ENCODE results near the gene CFAP20DC. TPM values are rescaled to one million over a fixed set of nuclear protein-coding genes. Genes with fewer than 3 reads are reported as not detected.

Gene CFAP20DC
- total RNA-seq, 4 donors from 2014 or later, result 0.38 to 2.7 (median 1.3) TPM; not detected in 1

GRCh38 chr3:58867621-58868020 is 182.2 kb downstream of the CFAP20DC start:
- TF ChIP-seq CTCF (IDR thresholded peaks at IDR 0.05; ENCODE audit: low read depth), result no peak

- no peak for TF ChIP-seq CTCF (IDR thresholded peaks at IDR 0.05; ENCODE audit: low read depth)
Measured at GRCh38 chr3:58866079-58866478, 183.7 kb downstream of the CFAP20DC start.

- TF ChIP-seq CTCF (IDR thresholded peaks at IDR 0.05; ENCODE audit: low read depth), result no peak
Measured at GRCh38 chr3:58864480-58864879, 185.3 kb downstream of the CFAP20DC start.

- no peak for TF ChIP-seq CTCF (IDR thresholded peaks at IDR 0.05; ENCODE audit: low read depth)
Measured at GRCh38 chr3:58863206-58863605, 186.6 kb downstream of the CFAP20DC start.

GRCh38 chr3:58861551-58861950 is 188.3 kb downstream of the CFAP20DC start:
- TF ChIP-seq CTCF (IDR thresholded peaks at IDR 0.05; ENCODE audit: low read depth), result no peak

GRCh38 chr3:58858126-58858525 is 191.7 kb downstream of the CFAP20DC start:
- TF ChIP-seq CTCF (IDR thresholded peaks at IDR 0.05; ENCODE audit: low read depth), result no peak

- TF ChIP-seq CTCF (IDR thresholded peaks at IDR 0.05; ENCODE audit: low read depth), result no peak
Measured at GRCh38 chr3:58857402-58857801, 192.4 kb downstream of the CFAP20DC start.

Measured in subcutaneous adipose tissue (tissue), 4 donors.